Upper lobe of right lung (tissue), 1 donor: ENCODE data around the gene DAO. TPM values are rescaled to one million over a fixed set of nuclear protein-coding genes. Genes with fewer than 3 reads are reported as not detected.
A peak's percentile ranks its signal among the peaks of the same experiment; 100 is the strongest.

Experiments used
- ATAC-seq: fragments of 200-7000 bp; cut with Tn5 transposase; one replicate; pipeline ENCODE4 v1.9.1; 2020; ENCODE audit warnings: mild to moderate bottlenecking, moderate library complexity
- DNase-seq: peaks from one replicate; pipeline ENCODE4 v3.0.0-alpha.2; 2020
- H3K27ac ChIP-seq: fragments of 200-600 bp; one replicate; pipeline ENCODE4 v1.8.0; 2022
- H3K27me3 ChIP-seq: fragments of 200-600 bp; one replicate; pipeline ENCODE4 v1.8.0; 2022; ENCODE audit warnings: mild to moderate bottlenecking
- H3K36me3 ChIP-seq: fragments of 200-600 bp; one replicate; pipeline ENCODE4 v1.8.0; 2022
- H3K4me1 ChIP-seq: fragments of 200-600 bp; one replicate; pipeline ENCODE4 v1.8.0; 2022
- H3K4me3 ChIP-seq: fragments of 200-600 bp; one replicate; pipeline ENCODE4 v1.8.0; 2022; ENCODE audit warnings: mild to moderate bottlenecking
- H3K9me3 ChIP-seq: fragments of 200-600 bp; one replicate; pipeline ENCODE4 v1.8.0; 2022
- intact Hi-C: fragments of 100-400 bp; cut with DNase I; formaldehyde crosslinking; loops from one replicate; pipeline ENCODE4 v1.11.0; 2022
- total RNA-seq: library from RNA; stranded (reverse); fragmentation: NEBNext Ultra II Directional; extraction: Animal tissue kit (Norgen Biotek cat#: 25700); gene quantifications from one replicate; pipeline ENCODE4 v1.2.1, GENCODE V29; 2021
- TF ChIP-seq, protein P1 (sequence below): fragments of 200-600 bp; IDR thresholded peaks from one replicate; pipeline ENCODE4 v1.8.0; 2022; ENCODE audit warnings: antibody characterized with exemption
- donor health status: DM: no; HTN: yes; CAD: no; lungs with severe emphysema.

The DAO gene
- total RNA-seq, 1 donor from 2014 or later: 0.26 TPM

GRCh38 chr12:108852674-108853309, 27.1 kb upstream of the DAO start:
- peak overlapping the region; percentile 94 for H3K27ac ChIP-seq
- H3K27me3 ChIP-seq: no peaks in the 10 kb centered on the region
- intact Hi-C loops: no loop called here
- ATAC-seq (no peak), DNase-seq (no peak)
- H3K4me3 ChIP-seq: peak overlapping the region; percentile 17
- peaks cover 65% of the 10 kb centered on the region for H3K4me1 ChIP-seq
- peaks cover 24% of the 10 kb centered on the region for H3K36me3 ChIP-seq
- no peaks in the 10 kb centered on the region for H3K9me3 ChIP-seq
- TF ChIP-seq, protein P1, sequence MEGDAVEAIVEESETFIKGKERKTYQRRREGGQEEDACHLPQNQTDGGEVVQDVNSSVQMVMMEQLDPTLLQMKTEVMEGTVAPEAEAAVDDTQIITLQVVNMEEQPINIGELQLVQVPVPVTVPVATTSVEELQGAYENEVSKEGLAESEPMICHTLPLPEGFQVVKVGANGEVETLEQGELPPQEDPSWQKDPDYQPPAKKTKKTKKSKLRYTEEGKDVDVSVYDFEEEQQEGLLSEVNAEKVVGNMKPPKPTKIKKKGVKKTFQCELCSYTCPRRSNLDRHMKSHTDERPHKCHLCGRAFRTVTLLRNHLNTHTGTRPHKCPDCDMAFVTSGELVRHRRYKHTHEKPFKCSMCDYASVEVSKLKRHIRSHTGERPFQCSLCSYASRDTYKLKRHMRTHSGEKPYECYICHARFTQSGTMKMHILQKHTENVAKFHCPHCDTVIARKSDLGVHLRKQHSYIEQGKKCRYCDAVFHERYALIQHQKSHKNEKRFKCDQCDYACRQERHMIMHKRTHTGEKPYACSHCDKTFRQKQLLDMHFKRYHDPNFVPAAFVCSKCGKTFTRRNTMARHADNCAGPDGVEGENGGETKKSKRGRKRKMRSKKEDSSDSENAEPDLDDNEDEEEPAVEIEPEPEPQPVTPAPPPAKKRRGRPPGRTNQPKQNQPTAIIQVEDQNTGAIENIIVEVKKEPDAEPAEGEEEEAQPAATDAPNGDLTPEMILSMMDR: no peak

- H3K27me3 ChIP-seq: no peaks in the 10 kb centered on the region
- TF ChIP-seq, protein P1: no peak
- peaks cover 18% of the 10 kb centered on the region for H3K36me3 ChIP-seq
- intact Hi-C loops: no loop called here
- peaks cover 67% of the 10 kb centered on the region for H3K4me1 ChIP-seq
- DNase-seq (no peak), ATAC-seq (no peak)
- H3K27ac ChIP-seq: peak overlapping the region; percentile 94
- no peaks in the 10 kb centered on the region for H3K9me3 ChIP-seq
- peak overlapping the region; percentile 17 for H3K4me3 ChIP-seq
Observed at GRCh38 chr12:108853426-108853825, 26.5 kb upstream of the DAO start.

- Histone ChIP-seq H3K9me3 (no peaks in the 10 kb centered on the region), H3K36me3 (peaks cover 12% of the 10 kb centered on the region), H3K27me3 (no peaks in the 10 kb centered on the region), H3K4me3 (peak overlapping the region; percentile 5), H3K4me1 (peaks cover 69% of the 10 kb centered on the region), H3K27ac (peak overlapping the region; percentile 94)
- ATAC-seq (peak; percentile 12), DNase-seq (no peak)
- intact Hi-C loops: no loop called here
- TF ChIP-seq, protein P1: peak; percentile 52
Observed at GRCh38 chr12:108853981-108854446, 25.9 kb upstream of the DAO start.

DNA sequence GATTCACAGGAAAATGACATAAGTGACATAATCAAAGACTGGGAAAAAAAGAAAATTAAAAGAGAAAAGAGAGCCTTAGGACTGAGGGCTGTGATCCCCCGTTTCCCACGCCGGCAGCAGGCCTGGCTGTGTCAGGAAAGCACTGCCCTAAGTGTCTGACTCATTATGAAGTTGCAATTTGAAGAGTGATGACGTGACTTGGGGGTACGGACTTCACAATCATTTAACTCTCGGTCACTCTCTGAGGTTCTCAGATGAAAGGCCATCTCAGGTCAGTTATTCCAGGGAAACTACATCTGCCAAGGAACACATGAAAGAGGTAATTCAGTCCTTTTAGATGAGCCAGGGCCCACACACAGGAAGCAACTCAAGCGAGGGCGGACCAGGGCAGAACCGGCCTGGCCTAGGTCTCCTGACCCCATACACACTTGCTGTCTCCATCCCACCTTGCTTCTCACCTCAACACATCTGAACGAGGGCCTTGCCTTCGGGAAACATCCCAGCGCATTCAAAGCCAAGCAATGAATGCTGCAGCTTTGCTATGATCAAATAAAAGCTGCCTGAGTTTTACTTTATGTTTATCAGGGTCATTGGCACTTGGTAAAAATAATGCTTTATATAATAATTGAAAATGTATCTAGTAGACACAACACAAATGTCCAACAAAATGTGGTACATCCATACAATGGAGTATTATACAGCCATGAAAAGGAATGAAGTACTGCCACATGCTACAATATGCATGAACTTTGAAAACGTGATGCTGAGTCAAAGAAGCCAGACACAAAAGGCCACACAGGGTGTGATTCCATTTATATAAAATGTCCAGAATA, 25.2 kb upstream of the DAO start:
- Histone ChIP-seq H3K4me3 (no peak overlapping the region), H3K27me3 (no peaks in the 10 kb centered on the region), H3K4me1 (peaks cover 63% of the 10 kb centered on the region), H3K36me3 (peaks cover 9% of the 10 kb centered on the region), H3K27ac (peak overlapping the region; percentile 94), H3K9me3 (no peaks in the 10 kb centered on the region)
- intact Hi-C loops: no loop called here
- TF ChIP-seq, protein P1: no peak
- DNase-seq: peak; percentile 72
- peak; percentile 25 for ATAC-seq

DNA sequence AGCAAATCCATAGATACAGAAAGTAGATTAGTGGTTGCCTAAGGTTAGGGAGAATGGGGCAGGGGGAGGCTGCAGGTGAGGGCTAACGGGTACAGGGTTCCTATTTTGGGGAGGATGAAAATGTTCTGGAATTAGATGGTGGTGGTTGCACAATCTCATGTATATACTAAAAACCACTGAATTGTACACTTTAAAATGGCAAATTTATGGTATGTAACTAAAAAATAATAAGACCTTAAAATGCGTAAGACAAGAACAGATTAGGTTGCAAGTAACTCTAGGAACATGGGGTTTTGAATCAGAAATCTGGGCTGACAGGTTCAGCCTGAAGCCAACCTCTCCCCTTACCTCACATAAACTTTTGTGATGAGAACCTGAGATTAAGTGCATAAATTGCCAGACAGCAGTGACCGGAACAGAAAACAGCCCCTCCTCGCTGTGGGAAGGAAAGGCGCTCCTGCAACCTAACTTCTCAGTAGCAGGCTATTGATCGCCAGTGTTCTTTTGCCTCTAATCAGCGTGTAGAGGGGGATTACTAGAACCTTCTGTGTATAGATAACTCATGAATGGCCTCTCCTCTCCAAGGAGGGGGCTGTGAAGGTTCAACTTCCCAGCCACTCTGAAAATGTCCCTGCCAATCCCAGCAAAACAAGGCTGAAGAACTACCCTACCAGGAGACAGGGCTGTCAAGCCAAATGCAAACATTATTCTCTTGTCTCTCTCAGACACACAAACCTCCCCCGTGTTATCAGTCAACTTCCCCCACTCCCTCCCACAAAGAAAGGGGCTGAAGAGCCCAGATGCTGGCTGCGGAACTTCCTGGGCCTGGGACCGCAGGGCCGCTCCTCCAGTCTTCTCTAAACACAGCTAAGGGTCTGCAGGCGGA, 24.4 kb upstream of the DAO start:
- Histone ChIP-seq H3K36me3 (peaks cover 9% of the 10 kb centered on the region), H3K27ac (peak overlapping the region; percentile 94), H3K4me3 (peak overlapping the region; percentile 89), H3K27me3 (no peaks in the 10 kb centered on the region), H3K9me3 (no peaks in the 10 kb centered on the region), H3K4me1 (peaks cover 63% of the 10 kb centered on the region)
- no peak for ATAC-seq
- intact Hi-C loops: no loop called here
- TF ChIP-seq, protein P1: no peak
- DNase-seq: no peak
